GOT3 (cell line): ENCODE data around the gene CPTP.
"Not testable (repeated sequence)": the region's sequence is repeated elsewhere in the genome, so short reads cannot be mapped to it uniquely, and the experiment has no call there.

Experiments used
- DNase-seq: peaks from one replicate; lab custom pipeline; 2025; ENCODE audit warnings: mixed read lengths; lab: John Stamatoyannopoulos, UW

The CPTP gene

DNA sequence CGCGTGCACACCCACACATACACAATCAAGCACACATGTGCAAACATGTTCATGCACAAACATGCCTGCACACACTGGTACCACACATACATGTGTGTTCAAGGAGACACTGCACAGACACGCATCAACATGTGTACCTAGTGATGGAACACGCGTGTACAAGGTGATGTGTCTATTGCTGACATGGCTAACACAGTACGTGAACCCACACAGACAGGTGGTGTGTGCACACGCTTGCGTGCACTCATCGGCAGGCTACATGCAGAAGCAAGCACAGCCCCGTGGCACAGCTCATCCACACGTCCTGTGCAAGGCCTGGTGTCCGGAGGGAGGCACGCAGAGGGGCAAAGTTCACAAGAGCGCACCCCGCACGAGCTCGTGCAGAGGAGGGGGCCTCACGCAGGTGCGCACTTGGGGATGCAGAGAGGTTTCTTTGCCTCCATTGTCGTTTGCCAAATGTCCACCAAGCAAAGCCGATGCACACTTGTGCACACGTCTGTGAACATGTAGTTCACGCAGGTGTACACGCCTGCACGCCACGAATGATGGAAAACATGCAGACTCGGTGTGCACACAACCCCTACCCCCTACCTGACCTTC lies 17.8 kb upstream of the CPTP start:
- no peak for DNase-seq

DNA sequence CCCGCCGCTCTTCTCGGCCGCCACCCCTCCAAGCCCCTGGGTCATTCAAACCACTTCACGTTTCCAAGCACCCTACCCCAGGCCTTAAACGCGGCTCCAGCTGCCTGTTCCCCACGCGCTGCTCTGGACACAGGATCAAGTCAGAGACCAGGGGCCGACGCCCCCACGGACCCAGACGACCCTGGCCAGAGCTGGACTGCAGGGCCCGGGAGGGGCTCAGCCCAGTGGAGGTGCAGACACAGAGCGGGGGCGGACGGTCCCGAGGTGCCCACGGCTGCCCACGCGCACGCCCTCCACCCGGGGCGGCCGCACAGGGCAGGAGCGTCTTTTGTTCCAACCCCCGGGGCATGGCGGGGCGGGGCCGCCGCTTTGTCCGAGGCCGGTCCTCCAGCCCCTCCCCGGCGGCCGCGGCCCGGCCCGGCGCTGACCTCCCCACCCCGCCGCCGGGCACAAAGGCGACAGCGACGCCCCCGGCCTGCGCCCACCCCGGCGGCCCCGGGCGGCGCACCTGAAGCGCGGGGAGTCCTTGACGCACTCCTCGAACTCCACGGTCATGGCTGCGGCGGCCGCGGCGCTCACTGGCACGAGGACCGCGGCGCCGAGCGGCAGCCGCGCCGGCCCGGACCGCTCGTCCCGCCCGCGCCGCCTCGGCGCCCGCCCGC lies 17.2 kb upstream of the CPTP start:
- no peak for DNase-seq

DNA sequence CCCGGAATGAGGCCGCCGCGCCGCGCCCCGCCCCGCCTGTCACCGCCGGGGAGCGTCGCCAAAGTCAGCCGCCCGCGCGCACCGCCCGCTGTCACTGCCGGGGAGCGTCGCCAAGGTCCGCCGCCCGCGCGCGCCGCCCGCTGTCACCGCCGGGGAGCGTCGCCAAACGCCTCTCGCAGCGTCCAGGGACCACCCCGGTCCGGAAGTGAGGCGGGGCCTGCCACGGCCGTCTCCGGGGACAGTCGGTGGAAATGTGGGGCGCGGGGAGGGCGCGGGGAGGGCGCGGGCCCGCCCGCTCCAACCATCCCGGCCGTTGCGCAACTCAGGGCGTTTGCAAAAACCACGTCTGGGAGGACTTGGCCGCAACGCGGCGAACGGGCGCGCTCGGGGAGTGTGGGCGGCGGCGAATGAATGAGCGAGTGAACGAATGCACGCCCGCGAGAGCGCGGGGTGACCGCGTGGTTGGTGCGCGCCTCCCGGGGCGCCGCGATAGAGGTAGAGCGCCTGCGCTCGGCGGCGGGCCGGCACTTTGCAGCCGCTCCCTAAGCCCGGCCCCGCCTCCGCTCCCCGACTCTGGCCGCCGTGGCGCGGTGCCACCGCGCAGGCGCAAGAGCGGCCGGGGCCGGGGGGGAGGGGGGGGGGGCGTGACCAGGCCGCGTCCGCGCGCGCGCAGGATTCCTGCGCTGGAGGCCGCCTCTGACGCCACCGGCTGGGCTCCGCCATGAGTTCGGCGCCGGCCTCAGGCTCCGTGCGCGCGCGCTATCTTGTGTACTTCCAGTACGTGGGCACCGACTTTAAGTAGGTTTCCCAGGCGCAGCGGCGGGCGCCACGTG lies 16.5 kb upstream of the CPTP start, which contains the start of the genes ACAP3 and PUSL1:
TSS of gene ACAP3 (minus strand) at position 8 of the 833 bp plus-strand sequence. CDS start 115 bp downstream, outside the sequence.
TSS of gene PUSL1 (plus strand) at position 675 of the 833 bp plus-strand sequence. CDS start at position 722, 47 bp downstream.
- DNase-seq: peak; percentile 88

DNA sequence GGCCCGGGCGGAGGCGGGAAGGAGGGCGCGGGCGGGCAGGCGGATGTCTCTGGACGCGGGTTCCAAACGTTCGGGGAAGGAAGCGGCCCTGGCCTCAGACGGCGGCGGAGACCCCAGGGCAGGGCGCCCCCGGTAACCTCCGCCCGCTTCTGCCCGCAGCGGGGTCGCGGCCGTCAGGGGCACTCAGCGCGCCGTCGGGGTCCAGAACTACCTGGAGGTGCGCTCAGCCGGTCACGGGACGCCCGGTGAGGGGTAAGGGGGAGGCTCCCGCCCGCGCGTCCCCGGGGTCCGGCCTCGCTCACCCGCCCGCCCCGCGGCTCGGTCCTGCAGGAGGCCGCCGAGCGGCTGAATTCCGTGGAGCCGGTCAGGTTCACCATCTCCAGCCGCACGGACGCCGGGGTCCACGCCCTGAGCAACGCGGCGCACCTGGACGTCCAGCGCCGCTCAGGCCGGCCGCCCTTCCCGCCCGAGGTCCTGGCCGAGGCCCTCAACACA lies 15.8 kb upstream of the CPTP start:
- DNase-seq: no peak

DNA sequence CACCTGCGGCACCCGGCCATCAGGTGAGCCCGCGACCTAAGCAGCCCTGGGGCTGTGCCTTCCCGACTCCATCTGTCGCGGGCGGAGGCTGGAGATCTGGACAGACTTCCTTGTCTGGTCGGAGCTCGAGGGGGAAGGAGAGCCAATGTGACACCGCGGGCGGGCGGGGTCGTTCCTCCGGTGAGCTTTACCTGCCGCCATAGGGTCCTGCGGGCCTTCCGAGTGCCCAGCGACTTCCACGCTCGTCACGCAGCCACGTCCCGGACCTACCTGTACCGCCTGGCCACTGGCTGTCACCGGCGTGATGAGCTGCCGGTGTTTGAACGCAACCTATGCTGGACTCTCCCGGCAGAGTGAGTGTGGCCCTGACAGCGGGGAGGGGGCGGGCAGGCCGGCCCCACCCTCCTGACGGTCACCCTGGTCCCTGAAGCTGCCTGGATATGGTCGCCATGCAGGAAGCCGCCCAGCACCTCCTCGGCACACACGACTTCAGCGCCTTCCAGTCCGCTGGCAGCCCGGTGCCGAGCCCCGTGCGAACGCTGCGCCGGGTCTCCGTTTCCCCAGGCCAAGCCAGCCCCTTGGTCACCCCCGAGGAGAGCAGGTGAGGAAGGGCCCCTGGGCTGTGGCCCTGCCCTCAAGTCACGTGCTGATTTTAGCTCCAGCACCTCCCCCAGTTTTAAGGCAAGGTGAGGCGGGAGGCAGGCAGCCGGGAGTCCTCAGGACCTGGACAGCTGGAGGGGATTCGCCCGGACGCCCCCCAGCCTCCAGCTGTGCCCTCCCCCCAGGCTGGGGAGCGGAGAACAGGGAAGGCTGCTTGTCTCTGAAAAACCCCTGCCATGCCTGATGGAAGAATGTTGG lies 15.1 kb upstream of the CPTP start:
- DNase-seq: no peak

DNA sequence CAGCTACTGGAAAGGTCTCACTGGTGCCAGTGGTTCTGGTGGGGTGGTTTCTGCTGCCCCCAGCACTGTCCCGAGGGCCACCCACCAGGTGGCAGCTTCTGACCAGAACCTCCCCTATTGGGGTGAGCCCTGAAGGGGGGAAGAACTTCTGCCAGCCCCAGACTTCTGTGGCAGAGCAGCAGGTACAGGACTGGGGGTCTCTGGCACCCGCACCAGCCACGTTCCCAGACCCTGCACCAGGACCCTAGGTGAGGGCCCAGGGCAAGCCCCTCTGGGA lies 14.6 kb upstream of the CPTP start:
- DNase-seq: no peak

DNA sequence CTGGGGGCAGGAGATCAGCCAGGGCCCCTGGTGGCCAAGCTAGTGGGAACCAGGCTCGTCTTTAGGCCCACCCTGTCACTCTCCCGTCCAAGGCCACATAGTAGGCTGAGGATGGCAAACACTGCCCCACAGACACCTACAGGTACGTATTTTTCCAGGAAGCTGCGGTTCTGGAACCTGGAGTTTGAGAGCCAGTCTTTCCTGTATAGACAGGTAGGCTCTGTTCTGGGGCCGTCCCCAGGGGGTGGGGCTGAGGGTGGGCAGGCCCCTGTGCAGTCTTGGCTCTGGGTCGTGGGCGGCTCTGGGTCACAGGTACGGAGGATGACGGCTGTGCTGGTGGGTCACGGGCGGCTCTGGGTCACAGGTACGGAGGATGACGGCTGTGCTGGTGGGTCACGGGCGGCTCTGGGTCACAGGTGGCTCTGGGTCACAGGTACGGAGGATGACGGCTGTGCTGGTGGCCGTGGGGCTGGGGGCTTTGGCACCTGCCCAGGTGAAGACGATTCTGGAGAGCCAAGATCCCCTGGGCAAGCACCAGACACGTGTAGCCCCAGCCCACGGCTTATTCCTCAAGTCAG lies 14.0 kb upstream of the CPTP start:
- DNase-seq: no peak

DNA sequence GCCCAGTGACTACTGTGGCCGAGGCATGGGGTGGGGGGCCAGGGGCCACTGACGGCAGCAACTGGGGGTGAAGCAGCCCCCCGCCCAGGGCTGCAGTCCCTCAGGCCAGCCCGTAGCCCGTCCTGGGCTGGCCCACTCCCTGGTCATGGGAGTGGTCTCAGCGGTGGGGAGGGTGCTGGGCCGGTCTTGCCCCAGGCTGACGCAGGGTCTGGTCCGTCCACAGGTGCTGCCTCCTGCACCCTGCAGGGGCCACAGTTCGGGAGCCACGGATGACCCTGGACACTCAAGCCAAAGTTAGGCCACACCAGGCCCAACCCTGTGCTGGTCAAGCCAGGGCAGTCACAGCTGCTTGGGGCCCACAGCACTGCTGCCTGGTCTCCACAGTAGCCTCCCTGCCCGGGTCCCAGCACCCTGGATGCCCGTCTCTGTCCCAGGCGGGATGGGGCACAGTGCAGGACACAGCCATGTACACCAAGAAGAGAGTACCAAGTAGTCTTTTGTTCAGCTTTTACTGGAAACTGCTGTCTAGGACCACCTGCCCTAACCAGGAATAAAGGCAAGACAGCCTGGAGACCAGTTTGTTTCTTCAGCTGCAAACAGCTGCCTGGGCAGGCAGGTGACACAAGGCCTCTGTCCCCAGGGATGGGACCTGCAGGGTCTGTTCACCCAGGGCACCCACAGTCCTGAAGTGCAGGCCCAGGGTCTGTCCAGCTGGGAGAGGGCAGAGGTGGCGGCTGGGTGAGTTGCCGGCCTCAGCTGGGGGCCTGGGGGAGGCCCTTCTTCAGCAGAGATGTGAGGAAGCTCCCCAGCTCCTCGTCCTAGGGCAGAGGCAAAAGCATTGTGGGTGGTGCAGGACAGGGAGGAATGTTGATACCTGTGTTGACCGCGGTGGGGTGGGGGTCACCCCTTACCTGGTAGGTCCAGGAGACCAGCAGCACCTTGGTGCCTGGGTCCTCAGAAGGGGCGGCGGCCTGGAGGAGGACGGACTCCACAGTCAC lies 13.2 kb upstream of the CPTP start:
- no peak for DNase-seq

DNA sequence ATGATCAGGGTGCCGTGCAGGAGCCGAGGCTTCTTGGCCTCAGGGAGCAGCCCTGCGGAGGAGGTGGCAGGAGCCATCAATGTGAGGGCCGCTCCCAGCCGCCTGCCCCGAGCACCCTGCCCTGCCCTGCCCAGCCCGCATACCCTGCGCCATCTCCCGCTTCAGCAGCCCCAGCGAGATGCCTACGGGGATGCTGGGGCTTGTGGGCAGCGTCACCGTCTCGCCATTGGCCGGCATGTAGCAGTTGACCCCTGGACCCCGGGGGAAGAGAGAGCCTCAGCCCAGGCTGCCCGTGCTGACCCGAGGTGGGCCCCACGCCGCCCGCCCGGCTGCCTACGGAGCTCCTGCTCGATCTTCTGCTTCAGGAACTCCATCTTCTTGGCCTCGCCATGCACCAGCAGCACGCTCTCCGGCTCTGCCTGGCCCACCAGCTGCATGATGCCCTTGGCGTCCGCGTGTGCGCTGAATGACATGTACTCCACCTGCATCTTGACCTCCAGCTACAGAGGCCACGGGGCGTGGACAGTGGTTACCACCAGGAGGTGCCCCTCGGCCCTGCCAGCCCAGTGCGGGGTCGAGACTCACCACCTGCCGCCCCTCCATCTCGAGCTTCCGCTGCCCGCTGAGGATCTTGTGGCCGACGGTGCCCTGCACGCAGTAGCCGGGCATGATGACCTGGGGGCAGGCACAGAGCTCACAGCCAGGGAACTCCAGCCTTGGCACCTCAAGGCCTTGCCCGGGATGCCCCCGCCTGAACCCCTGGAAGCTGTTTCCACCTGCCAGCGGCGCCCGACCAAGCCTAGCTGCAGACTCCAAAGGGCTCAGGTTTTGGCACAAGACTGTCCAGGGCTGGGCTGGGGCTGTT lies 11.9 kb upstream of the CPTP start:
- no peak for DNase-seq

DNA sequence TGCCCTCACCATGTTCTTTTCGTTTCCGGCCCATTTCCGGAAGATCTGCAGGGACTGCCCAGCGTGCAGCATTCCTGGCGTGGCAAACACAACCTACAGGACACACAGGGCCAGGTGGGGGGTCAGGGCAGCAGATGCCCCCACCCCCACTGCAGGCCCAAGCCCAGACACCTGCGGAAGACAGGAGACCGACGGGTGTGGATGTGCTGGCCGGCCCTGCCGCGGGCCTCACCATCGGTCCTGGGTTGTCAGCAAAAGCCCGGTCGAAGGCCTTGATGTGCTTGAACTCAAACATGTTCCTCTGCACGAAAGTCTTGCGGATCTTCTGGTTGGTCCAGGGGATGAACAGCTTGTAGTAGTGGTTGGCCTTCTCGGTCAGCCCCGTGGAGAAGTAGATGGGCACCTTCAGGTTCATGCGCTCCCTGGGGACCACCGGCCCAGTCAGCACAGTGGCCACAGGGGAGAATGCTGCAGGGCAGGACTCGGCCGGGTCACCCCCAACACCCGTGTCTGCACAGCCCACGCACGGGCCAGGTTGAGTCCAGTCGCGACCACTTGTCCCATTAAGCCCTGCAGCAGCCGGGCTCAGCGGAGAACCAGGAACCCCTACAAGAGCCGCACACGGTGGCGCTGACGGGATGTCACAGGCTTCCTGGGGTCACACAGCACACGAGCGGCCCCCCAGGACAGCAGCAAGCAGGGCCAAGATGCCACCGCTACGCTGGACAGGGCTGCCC lies 10.9 kb upstream of the CPTP start:
- no peak for DNase-seq

DNA sequence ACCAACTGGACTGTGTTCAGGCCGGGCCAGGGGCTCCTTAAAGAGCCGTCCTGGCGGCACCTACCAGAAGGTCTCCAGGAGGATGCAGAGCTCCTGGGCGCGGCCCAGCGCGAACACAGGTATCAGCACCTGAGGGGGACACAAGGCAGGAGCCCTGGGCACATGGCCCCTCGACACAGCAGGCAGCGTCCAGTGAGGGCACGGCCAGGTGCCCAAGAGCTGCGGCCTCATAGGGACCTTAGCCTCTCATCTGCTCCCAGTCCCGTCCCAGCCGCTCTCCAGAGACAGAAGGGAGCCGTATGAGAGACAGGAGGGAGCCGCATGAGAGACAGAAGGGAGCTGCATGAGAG lies 10.4 kb upstream of the CPTP start:
- no peak for DNase-seq

DNA sequence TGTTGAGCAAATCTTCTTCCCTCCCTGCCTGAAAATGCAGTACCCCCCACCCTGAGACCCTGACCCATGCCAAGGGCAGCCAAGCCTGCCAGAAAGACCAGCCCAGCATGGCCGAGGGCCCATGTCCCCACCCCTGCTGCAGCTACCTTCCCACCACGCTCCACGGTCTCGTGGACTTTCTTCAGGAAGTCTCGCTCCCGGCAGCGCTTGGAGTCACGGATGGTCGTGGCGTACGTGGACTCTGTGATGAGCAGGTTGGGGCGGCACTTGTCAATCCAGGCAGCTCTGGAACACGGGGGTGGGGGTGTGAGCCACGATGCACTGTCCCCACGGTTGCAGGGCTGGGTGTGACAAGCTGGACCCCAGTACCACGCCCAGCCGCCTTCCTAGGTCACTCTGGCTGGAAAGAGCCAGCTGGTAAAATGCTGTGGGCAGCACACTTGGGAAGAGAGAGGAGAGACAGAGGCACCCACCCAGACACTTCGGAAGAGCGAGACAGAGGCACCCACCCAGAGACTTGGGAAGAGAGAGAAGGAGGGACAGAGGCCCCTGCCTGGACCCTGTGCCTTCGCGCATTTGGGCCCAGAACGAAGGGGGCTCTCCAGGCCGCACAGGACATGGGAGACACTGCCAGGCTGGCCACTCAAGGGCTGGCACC lies 9.8 kb upstream of the CPTP start:
- no peak for DNase-seq

DNA sequence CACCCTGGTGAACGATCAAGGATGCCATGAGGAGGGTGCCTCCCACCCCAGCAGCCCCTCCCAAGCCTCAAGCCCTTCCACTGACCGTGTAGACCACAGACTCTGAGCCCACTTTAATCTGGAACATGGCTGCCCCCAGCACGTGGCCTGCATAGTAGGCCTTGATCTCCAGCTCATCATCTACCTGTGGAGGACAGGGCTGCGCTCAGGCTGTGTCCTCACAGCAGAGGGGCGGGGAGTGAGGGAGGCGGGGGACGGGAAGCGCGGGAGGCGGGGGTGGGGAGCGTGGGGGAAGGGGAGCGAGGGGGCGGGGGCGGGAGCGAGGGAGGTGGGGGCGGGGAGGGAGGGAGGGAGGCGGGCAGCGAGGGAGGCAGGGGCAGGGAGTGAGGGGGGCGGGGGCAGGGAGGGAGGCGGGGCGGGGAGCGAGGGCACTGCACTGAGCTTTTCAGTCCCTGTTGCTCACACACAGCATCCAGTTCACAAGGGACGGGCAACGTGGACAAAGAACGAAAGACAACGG lies 9.1 kb upstream of the CPTP start:
- no peak for DNase-seq

DNA sequence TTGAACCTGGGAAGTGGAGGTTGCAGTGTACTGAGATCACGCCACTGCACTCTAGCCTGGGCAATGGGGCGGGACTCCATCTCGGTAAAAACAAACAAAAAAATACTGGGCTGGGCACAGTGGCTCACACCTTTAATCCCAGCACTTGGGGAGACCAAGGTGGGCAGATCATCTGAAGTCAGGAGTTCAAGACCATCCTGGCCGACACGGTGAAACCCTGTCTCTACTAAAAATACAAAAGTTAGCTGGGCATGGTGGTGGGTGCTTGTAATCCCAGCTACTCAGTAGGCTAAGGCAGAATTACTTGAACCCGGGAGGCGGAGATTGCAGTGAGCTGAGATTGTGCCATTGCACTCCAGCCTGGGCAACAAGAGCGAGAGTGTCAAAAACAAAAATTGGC lies 8.4 kb upstream of the CPTP start:
- not testable (repeated sequence) for DNase-seq

DNA sequence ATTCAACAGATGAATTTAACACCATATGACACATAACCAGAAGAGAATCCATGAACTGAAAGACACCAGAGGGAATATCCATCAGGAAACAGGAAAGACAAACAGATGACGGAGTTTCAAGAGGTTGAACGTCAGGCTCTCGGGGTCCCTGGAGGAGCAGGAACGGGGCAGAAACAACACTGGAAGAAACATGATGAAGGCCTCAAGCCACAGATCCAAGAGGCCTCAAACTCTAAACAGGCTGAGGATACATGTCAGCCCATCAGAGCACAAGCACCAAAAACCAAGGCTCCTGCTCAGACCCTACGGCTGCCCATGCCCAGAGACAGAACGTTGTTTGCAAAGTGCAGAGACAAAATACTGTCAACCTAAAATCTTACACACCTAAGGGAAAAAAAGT lies 7.2 kb upstream of the CPTP start:
- DNase-seq: no peak

DNA sequence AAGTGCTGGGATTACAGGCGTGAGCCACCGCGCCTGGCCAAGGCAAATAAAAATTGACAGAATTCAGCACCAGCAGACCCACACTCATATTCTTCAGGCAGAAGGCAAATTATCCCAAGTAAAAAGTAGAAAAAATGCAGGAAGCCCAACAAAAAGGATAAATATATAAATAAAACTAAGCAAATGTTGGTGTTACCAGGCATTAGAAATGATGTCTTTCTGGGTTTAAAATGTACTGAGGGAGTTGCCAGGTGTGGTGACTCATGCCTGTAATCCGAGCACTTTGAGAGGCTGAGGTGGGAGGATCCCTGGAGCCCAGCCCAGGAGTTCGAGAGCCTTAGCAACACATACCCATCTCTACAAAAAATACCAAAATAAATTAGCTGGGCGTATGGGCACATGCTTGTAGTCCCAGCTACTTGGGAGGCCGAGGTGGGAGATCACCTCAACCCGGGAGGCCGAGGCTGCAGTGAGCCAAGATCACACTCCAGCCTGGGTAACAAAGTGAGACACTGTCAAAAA lies 6.4 kb upstream of the CPTP start:
- DNase-seq: no peak

DNA sequence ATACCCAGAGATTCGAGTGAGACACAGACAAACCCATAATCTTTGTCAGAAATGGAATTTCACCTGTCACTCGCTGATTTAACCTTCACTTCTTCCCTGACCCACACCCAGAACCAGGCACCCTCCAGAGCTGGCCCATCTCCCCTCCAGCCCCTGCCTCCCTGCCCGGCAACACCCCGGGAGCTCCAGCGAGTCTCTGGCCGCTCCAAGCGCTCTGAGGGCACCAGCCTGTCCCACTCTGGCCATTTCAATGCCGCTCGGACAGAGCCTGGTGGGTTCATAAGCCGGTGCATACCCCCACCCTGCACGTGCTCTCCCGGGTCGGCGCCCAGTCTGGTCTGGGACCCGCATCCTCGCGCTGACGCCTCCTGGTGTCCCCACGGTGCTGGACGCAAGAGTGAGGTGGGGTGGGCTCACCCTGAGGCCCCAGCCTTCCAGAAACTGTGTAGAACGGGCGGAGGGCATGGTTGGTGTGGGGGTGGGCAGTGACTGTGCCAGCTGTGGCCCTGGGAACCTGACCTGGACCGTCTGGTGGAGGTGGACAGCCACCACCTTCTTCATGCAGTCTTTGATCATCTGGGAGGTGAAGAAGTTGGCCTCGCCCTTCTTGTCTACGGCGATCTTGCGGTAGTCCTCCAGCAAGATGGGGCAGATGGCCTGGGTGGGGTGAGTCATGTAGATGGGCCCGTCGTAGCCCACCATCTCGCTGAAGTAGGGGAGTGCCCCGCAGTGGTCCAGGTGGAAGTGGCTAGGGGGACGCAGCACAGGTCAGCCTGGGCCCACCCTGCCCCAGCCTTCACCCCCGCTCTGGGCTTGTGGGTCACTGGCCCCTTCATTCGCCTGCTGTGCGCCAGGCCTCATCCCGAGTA lies 5.6 kb upstream of the CPTP start:
- no peak for DNase-seq
